GM18907 (cell line): ENCODE data around the gene OLFML1.
"Not testable (repeated sequence)": the region's sequence is repeated elsewhere in the genome, so short reads cannot be mapped to it uniquely, and the experiment has no call there.

Source experiments
- ATAC-seq: cut with Tn5 transposase; IDR thresholded peaks from one replicate; pipeline ENCODE4 v1.9.1; 2021; ENCODE audit warnings: mild to moderate bottlenecking, moderate library complexity; ENCODE audit not compliant: unreplicated experiment

The OLFML1 gene

GRCh38 chr11:7509966-7510365, 24.7 kb downstream of the OLFML1 start:
- no peak for ATAC-seq

- ATAC-seq, result no peak
Measured at GRCh38 chr11:7511401-7511800, 26.1 kb downstream of the OLFML1 start.

- ATAC-seq, result peak; percentile 77
Measured at GRCh38 chr11:7512525-7513233, 27.4 kb downstream of the OLFML1 start.

GRCh38 chr11:7513234-7514098, 28.2 kb downstream of the OLFML1 start, which contains the start of gene PPFIBP2:
Gene PPFIBP2 (plus strand): TSS chr11:7513999. CDS start chr11:7549476, 35,477 bp downstream.
- peak; percentile 69 for ATAC-seq

- peak; percentile 17 for ATAC-seq
Measured at GRCh38 chr11:7514099-7514591, 28.8 kb downstream of the OLFML1 start.

GRCh38 chr11:7515447-7515886, 30.2 kb downstream of the OLFML1 start:
- no peak for ATAC-seq

GRCh38 chr11:7516475-7516874, 31.2 kb downstream of the OLFML1 start:
- ATAC-seq, result no peak

GRCh38 chr11:7517743-7518142, 32.4 kb downstream of the OLFML1 start:
- not testable (repeated sequence) for ATAC-seq

GRCh38 chr11:7518811-7519562, 33.7 kb downstream of the OLFML1 start:
- ATAC-seq, result no peak

GRCh38 chr11:7520011-7520942, 35.0 kb downstream of the OLFML1 start:
- peak; percentile 64 for ATAC-seq

GRCh38 chr11:7520981-7521487, 35.7 kb downstream of the OLFML1 start:
- peak; percentile 85 for ATAC-seq

GRCh38 chr11:7522121-7522520, 36.8 kb downstream of the OLFML1 start:
- ATAC-seq, result no peak

- ATAC-seq, result no peak
Measured at GRCh38 chr11:7522546-7522945, 37.2 kb downstream of the OLFML1 start.

GRCh38 chr11:7523416-7524210, 38.3 kb downstream of the OLFML1 start:
- ATAC-seq, result no peak

GRCh38 chr11:7524462-7525235, 39.3 kb downstream of the OLFML1 start:
- no peak for ATAC-seq

- no peak for ATAC-seq
Measured at GRCh38 chr11:7525424-7525823, 40.1 kb downstream of the OLFML1 start.

- peak; percentile 41 for ATAC-seq
Measured at GRCh38 chr11:7527029-7527428, 41.7 kb downstream of the OLFML1 start.

GRCh38 chr11:7528514-7529049, 43.3 kb downstream of the OLFML1 start:
- no peak for ATAC-seq
